Stimulated activated CD8-positive, alpha-beta memory T cell treated with anti-CD3 and anti-CD28 coated beads, Interleukin-12 subunit alpha, Interleukin-12 subunit beta, amount 100 ng/mL, for 24 hours (primary cell): ENCODE data around the gene ZBTB16.

Experiments
- DNase-seq: peaks from one replicate; pipeline ENCODE4 v3.0.0-alpha.2; 2020; ENCODE audit errors: extremely low read depth

ZBTB16 gene

DNA sequence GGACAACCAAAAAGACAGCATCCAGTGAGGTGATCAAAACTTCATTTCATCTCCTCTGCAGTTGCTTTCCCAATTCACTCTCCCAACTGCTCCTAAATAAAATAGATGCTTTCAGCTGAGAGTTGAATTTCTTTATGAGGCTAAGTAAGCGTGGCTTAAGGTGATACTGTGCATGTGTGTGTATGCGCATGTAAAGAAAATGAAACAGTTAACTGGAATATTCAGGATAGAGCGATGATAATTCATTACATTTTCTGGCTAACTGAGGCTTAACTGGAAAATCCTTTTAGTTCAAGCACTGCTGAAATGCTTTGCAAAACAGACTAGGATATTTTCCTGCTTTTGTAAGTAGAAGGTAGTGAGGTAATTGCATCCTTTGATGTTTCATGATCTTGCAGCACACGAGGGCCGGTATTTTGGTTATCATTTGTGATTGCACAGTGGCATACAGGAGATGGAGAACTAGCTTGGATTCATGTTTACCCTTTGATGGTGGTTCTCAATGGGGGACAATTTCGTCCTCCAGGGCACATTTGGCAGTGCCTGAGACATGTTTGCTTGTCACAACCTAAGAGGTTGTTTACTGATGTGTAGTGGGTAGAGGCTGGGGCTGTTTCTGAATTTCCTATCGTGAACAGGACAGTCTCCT is 71.2 kb downstream of the ZBTB16 start:
- DNase-seq, result no peak

DNA sequence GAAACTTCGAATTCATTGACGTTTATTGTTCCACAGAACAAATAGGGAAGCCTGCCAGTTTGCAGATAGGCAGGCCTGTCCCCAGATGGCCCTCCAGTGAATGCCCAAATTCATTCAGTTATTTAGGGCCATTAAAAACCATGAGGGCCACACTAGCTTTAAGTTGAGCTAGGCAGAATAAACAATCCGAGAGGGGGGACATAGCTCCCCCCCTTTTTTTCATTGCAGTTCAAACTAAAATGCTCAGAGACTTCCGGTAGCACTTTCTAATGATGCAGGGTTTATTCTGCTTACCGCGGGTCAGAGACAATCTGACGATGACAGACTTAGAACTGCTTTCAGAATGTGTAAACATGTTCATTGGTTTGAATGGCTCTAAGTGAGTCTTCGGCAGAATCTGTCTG is 72.0 kb downstream of the ZBTB16 start:
- DNase-seq, result no peak

DNA sequence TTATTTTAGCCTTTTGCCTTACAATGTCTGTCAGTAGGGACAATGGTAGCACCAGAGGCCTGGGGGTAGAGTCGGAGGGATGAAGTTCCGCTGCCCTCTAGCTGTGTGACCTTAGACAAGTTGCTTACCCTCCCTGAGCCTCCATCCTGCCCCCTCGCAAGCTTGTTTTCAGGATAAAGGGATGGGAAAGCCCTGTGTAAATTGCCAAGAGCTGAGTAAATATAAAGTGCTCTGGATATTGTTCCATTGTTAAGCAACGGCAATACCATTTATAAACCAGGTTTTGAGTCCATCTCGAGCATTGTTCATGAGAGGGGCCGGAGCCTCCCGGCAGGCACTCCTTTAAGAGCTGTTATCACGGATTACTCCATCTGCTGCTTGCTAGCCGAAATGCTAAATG is 72.9 kb downstream of the ZBTB16 start:
- no peak for DNase-seq

DNA sequence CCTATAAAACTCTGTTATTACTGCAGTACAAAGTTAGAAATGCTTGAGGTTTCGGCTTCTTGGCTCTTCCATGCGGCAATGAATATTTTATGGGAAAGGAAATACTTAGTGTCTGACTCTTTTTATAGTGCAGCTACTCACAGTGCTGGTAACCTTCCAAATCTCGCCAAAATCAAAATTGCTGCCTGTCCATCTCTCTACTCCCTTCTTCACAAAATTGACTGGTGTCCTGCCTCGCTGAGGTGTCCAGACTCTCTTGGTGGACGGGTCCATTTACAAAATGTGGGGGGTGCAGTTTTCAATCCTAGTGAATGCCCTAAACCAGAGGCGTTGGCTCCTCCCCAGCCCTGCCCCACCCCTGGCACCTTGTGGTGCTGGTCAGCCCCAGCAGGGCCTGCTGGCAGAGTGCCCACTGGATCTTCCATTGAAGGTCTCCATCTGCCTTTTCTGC is 73.5 kb downstream of the ZBTB16 start:
- no peak for DNase-seq

- no peak for DNase-seq
These were observed 74.2 kb downstream of the ZBTB16 start for GRCh38 chr11:114133548-114134329.

DNA sequence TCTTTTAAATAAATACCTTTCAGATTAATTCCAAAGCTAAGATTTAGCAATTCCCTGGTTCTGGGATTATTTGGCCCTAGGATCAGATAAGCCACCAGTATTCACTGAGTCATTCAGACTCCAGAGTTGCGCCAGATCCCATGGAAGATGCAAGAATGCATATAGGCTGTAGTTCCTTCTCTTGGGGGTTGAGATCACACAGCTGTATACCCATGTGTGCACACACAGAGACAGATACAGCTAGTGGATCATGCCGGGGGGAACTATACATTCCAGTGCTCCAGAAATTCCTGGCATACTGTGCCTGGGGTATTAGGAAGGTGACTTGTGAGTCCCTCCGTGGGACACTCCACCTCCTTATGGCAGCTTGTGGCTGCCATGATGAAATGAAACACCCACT is 75.4 kb downstream of the ZBTB16 start:
- DNase-seq, result no peak

GRCh38 chr11:114135737-114136151 is 76.2 kb downstream of the ZBTB16 start:
- DNase-seq, result no peak

DNA sequence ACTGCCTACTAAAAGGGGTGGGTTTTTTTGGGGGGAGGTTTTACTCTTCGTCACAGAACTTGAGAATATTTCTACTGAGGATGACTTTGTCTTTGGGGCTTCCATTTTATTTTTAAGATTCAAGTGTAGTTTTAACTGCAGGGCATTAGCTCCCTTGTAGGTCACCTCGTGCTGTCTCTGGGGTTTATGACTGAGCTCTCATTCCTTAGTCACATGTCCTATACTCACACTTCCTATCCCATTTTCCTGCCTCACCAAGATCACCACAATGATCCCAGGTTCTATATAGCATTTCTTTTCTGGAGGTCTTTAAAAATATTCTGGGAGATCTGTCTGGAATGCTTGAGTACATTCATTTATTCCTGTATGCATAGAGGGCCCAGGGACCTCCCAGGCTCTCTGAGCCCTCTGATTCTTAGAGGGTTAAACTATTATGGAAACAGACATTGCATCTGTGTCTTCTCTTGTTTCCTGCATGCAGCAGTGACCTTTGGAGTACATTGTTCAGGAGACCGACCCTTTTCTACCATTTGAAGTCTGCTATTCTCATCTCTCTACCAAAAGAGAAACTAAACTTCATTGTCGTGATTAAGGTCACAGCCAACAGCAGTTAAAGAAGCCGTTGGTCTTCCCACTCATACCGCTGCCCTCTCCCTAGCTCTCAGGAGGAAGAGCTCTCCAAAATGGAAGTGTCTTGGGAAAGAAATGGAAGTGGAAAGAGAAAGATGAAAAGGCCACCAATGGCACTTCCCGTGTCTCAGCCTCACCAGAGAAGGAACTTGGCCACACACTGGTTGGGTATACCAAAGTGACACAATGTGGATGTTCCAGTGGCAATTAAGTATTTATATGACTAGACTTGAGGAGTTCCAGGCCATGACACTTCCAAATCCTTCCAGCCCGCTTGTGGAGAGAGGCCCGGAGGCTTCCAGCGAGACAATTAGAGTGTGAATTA is 77.5 kb downstream of the ZBTB16 start:
- no peak for DNase-seq

GRCh38 chr11:114137838-114138237 is 78.3 kb downstream of the ZBTB16 start:
- DNase-seq, result no peak

DNA sequence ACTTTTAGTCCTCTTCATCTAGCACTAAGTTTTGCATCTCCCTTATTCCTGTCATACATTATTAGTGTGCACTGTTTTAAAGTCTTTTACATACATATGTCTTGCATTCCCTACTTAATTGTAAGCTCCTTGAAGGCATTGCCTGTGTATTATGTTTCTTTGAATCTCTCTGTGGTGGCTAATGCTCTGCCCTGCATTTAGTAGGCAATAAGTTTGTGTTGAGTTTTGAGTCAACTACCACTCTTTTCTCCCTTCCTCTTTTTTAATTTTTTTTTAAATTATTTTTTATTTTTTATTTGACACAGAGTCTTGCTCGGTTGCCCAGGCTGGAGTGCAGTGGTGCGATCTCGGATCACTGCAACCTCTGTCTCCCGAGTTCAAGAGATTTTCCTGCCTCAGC is 78.9 kb downstream of the ZBTB16 start:
- DNase-seq, result no peak

GRCh38 chr11:114140826-114141225 is 81.3 kb downstream of the ZBTB16 start:
- no peak for DNase-seq

- no peak for DNase-seq
These were observed 82.5 kb downstream of the ZBTB16 start for GRCh38 chr11:114141863-114142580.

GRCh38 chr11:114142707-114143106 is 83.2 kb downstream of the ZBTB16 start:
- no peak for DNase-seq

- DNase-seq, result no peak
These were observed 85.8 kb downstream of the ZBTB16 start for GRCh38 chr11:114145166-114145775.

DNA sequence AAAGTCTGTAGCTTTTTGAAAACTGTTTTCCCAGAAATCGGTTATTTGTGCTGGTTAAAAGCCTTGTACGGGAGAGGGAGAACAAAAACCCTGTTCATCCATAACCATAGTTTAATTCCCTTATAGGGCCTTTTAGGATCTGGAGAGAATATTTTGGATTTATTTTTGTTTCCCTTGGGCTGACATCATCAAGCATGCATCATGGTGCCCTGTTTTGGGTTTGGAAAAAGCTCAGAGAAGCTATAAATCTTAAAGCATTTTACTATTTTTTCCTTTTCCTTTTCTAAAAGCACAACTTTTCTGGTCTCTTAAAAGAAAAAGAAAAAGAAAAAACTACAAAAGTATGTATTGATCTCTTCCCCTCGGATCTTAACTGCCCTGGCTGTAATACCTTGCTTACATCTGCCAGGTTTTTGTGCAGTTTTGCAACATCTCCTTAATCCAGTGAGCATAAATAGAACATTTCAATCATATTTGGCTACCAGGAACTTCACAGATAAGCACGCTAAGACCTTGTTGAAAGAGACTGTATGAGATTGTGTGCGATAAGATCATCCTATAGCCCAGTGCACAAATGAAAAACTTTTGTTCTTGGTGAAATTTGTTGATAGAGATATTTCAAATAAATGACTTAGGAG is 88.0 kb downstream of the ZBTB16 start:
- no peak for DNase-seq

DNA sequence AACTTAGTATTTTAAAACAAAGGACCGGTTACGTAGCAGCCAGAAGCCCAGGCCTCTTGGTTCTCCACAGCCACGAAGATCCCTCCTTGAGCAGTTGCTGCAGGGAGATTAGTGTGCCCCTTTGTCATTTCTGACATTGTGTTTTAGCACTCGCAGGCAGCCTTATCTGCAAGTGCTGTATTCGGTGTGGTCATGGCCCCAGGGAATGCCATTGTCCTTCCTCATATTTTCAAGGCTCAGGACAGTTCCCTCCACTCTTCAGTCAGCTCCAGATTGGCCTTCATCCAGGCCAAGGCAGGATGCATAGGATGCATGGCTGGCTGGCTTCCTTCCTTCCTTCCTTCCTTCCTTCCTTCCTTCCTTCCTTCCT is 88.5 kb downstream of the ZBTB16 start:
- no peak for DNase-seq

DNA sequence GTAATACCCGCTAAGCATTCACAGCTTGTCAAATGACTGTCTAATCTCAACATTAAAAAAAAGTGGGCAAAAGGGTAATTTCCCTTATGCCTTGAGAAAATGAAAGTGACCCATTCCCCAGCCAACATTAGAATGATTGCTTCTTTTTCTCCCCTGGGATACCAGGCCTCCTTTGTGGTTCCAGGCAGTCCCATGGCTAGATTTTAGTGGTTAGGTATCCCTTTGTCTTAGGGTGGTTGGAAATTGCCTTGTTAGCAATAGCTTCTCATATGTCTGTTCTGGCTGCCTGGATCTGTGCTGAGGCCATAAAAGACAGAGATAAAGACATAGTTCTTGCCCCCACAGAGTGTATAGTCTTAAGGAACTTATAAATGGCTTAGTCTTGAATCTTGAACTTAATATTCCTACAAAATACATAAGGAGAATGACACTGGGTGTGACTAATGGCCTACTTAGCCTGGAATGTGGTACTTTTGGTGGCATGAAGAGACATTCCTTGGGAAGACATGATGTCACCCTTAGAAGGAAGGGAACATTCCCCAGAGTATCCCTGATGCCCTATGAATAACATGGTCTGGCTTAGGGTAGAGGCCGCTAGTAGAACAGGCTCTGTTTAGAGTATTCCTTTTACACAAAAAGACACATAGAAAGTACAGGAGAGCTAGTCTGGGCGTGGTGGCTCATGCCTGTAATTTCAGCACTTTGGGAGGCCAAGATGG is 90.3 kb downstream of the ZBTB16 start:
- no peak for DNase-seq

DNA sequence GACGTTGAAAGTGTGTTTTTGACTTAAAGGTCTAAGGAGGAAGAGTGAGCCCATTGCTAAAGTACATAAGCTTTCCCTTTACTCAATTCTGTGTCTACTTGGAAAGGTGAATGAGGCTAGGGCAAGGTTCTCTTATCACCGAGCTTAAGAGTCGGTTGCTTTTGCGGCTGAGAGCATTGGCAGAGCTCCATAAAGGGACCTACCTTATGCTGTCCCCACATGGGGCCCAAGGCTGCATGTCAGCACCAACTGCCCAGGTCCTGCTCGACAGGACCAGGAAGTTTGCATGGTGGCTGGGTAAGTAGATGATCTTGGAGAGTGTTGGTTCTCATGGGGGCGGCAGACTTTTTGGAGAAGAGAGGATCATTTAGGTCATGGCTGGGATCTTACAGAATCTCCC is 91.2 kb downstream of the ZBTB16 start:
- no peak for DNase-seq

DNA sequence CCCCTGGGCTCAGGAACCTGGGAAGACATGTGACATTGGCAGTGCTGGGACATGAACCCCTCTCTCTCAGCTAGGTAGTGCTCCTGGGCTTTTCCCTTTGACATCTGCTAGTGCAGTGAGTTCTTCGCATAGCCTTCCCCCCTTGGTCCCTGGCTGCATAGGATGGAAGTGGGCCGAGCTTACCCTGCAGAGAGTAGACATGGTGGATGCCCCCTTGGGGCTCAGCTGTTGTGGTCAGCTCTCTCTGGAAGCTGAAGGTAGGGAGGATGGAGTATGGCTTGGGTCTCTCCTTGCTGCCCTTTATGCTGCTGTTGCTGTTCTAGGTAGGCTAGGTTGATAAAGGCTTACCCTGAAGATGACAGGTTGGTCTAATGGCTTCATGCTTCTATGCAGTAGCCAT is 92.1 kb downstream of the ZBTB16 start:
- DNase-seq, result no peak

GRCh38 chr11:114152162-114152561 is 92.7 kb downstream of the ZBTB16 start:
- DNase-seq, result no peak
